ENCODE measurements around the gene DENND1A.

Gene DENND1A

DNA sequence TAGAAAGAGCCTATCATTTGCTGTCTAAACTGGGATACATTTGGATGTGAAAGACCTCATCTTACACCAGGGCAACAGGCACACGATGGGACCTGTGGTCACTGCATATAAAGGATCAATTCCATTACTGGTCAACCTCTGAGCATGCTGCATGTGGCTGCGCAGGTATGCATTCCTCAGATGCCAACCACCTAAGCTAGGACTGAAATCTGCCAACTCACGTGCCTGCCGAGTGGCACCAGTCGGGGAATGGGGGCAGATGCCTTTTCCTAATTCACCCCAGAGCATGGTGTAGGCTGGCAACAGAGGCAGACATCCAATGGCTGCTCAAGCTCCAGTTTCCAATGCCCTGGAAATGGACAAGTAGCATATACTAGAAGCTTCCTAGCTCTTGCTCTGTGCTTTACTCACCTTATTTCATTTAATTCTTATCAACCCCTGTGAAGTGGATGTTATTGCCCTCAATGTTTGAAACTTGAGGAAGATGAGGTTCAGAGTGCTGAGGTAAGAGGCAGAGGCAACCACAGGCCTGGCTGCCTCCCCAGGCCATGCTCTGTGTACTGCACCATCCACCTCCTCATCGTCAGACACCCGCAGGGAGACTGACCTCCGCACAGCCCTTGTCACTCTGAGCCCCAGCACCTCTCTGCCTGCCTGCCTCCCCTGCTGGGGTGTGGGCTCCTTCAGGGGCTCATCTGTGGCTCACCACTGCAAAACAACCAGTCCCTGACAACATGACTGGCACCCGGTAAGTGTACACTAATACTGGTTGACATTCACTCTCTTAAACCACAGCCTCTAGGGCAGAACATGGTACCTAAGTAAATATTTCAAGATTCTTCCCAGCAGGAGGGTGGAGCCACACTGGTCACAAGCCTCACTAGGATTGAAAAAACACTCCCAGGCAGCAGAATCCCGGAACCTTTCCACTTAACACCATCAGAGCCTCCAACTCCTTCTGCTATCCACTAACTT lies 345.4 kb downstream of the DENND1A start:
- Histone ChIP-seq H3K27ac (no peak overlapping the region), H3K9me3 (ENCODE audit: low read depth, low read length) (no peaks in the 10 kb centered on the region; the same call in 1 of the 2 replicates), H3K9ac (ENCODE audit: insufficient read length) (no peak overlapping the region), H3K36me3 (ENCODE audit: insufficient read depth, low read length) (no peaks in the 10 kb centered on the region), H3K4me3 (no peak overlapping the region)
- DNase-seq (ENCODE audit: low read depth, low spot score): no peak
- TF ChIP-seq EZH2 (IDR thresholded peaks at IDR 0.05): no peak
- TF ChIP-seq FOXP2 (optimal IDR thresholded peaks at IDR 0.05; ENCODE audit: control extremely low read depth, extremely low read length, insufficient read depth): no peak
- no peak for TF ChIP-seq POLR2AphosphoS5 (IDR thresholded peaks at IDR 0.05; ENCODE audit: borderline replicate concordance, low read depth, low read length)

DNA sequence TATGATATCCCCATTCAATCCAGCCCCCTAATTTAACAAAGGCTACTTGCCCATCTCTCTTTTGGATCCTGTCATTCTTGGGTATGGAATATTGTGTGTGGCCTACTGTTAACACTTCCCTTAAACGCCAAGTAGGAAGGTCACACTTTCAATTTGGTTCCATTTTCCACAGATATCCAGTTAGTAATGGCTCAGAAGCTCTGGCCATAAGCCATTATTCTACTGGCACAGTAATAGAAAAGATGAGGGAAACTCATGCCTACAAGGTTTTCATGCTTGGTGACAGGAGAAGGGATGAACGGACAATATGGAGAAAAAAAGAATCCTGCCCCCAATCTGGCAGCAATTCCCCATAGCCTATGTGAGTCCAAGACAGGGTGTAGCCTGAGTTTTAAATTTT lies 346.3 kb downstream of the DENND1A start:
- Histone ChIP-seq H3K9ac (ENCODE audit: insufficient read length) (no peak overlapping the region), H3K27ac (no peak overlapping the region), H3K9me3 (ENCODE audit: low read depth, low read length) (no peaks in the 10 kb centered on the region; the same call in 1 of the 2 replicates), H3K4me3 (no peak overlapping the region), H3K36me3 (ENCODE audit: insufficient read depth, low read length) (no peaks in the 10 kb centered on the region)
- TF ChIP-seq EZH2 (IDR thresholded peaks at IDR 0.05) (no peak), POLR2AphosphoS5 (IDR thresholded peaks at IDR 0.05; ENCODE audit: borderline replicate concordance, low read depth, low read length) (no peak), FOXP2 (optimal IDR thresholded peaks at IDR 0.05; ENCODE audit: control extremely low read depth, extremely low read length, insufficient read depth) (no peak)
- no peak for DNase-seq (ENCODE audit: low read depth, low spot score)

DNA sequence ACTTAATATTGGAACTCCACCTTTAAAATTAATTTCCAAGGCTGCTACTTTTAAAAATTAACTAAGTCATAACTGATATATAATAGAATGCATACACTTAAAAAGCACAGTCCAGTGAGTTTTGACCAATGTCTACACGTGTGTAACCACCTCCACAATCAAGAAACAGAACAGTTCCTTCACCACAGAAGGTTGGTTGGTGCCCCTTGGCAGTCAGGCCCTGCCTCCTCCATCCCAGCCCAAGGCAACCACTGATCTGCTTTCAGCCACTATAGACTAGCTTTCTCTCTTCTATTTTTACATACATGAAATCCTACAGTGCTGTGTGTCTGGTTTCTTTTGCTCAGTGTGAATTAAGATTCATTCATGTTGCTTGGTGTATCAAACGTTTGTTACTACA lies 358.7 kb downstream of the DENND1A start:
- DNase-seq (ENCODE audit: low read depth, low spot score): no peak
- Histone ChIP-seq H3K4me3 (no peak overlapping the region), H3K36me3 (ENCODE audit: insufficient read depth, low read length) (no peaks in the 10 kb centered on the region), H3K27ac (no peak overlapping the region), H3K9ac (ENCODE audit: insufficient read length) (no peak overlapping the region), H3K9me3 (ENCODE audit: low read depth, low read length) (no peaks in the 10 kb centered on the region)
- TF ChIP-seq EZH2 (IDR thresholded peaks at IDR 0.05) (no peak), POLR2AphosphoS5 (IDR thresholded peaks at IDR 0.05; ENCODE audit: borderline replicate concordance, low read depth, low read length) (no peak), FOXP2 (optimal IDR thresholded peaks at IDR 0.05; ENCODE audit: control extremely low read depth, extremely low read length, insufficient read depth) (no peak)

DNA sequence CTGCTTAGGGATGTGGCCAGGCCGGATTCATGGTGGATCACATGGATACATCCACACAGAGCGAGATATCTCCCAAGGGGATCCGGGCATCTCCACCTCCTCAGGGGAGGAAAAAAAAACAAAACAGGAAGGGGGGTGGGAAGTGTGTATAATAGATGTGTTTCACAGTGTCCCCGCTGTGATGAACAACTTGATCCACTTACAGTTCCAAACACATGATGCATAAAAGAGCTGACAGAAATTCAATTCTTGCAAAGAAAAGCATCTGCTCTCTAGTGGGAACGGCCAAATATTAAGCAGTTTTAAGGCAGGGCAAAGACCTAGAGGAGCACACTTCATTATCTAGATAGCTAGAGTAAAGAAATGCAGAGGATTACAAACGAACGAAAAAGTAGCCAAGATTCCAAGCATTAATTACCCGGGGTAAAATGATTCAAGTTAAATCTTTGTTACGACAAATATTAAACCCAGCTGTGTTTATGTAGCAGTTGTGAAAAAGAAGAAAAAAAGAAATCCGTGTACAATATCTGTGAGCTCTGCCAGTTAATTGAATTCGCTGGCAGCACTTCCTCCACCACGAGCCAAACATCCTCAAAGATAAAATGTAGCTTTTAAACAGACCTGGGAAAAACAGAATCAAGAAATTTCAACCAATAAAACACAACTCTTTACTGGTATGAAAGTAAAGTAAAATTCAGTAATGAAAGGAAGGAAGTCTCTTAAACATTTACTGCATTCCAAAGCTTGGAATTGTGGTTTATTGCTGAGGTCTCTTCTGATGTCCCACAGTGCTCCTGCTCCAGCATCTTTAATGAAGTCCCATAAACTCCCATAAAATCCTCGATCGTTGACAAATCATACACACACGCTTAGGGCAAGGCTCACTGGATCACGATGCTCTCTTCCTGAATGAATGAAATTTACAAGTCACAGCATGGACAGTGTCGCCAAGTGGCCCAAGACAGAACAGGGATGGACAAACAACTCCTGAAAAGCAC lies 360.9 kb downstream of the DENND1A start:
- H3K9me3 ChIP-seq (ENCODE audit: low read depth, low read length): no peaks in the 10 kb centered on the region
- no peak overlapping the region for H3K9ac ChIP-seq (ENCODE audit: insufficient read length)
- H3K36me3 ChIP-seq (ENCODE audit: insufficient read depth, low read length): no peaks in the 10 kb centered on the region
- peak overlapping the region; percentile 59 for H3K4me3 ChIP-seq
- TF ChIP-seq EZH2 (IDR thresholded peaks at IDR 0.05): no peak
- TF ChIP-seq FOXP2 (optimal IDR thresholded peaks at IDR 0.05; ENCODE audit: control extremely low read depth, extremely low read length, insufficient read depth): no peak
- no peak; the same call in 1 of the 2 replicates for TF ChIP-seq POLR2AphosphoS5 (IDR thresholded peaks at IDR 0.05; ENCODE audit: borderline replicate concordance, low read depth, low read length)
- peak overlapping the region; percentile 43; the same call in 1 of the 2 replicates for H3K27ac ChIP-seq
- peak; percentile 75 for DNase-seq (ENCODE audit: low read depth, low spot score)

DNA sequence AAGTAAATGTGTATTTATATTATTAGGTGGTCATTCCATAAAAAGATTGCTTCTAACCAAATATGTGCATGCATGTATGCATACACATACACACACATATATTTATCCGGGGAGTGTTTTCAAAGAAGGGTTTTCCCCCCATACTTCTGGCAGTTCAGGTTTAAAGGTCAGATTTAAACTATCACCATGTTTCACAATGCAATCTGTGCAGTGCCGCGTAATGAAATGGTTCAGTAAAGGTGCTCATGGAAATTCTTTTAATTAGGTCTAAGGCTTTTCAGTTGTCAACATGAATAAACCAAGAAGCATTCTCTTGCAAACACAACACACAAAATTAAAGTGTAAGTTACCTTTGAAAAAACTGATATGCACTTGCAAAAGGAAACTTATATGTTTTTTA lies 362.9 kb downstream of the DENND1A start:
- TF ChIP-seq EZH2 (IDR thresholded peaks at IDR 0.05): no peak
- no peak for TF ChIP-seq FOXP2 (optimal IDR thresholded peaks at IDR 0.05; ENCODE audit: control extremely low read depth, extremely low read length, insufficient read depth)
- TF ChIP-seq POLR2AphosphoS5 (IDR thresholded peaks at IDR 0.05; ENCODE audit: borderline replicate concordance, low read depth, low read length): no peak
- Histone ChIP-seq H3K36me3 (ENCODE audit: insufficient read depth, low read length) (no peaks in the 10 kb centered on the region), H3K9ac (ENCODE audit: insufficient read length) (no peak overlapping the region), H3K9me3 (ENCODE audit: low read depth, low read length) (no peaks in the 10 kb centered on the region), H3K27ac (no peak overlapping the region), H3K4me3 (no peak overlapping the region)
- no peak for DNase-seq (ENCODE audit: low read depth, low spot score)

DNA sequence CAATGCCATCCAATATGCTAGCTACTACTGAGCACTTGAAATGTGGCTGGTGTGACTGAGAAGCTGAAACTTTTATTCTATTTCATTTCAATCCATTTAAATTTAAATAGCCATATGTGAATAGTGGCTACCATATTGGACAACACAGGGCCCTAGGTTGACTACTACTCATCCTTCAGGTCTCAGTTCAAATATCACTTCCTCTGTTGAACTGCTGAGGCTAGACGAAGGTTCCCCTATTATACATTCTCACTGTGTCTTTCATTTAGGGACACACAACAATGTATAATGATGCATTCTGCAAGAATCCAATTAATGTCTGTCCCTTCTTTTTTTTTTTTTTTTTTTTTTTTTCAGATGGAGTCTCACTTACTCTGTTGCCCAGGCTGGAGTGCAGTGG lies 365.3 kb downstream of the DENND1A start:
- H3K4me3 ChIP-seq: no peak overlapping the region
- no peaks in the 10 kb centered on the region for H3K36me3 ChIP-seq (ENCODE audit: insufficient read depth, low read length)
- no peak for TF ChIP-seq EZH2 (IDR thresholded peaks at IDR 0.05)
- no peak for TF ChIP-seq FOXP2 (optimal IDR thresholded peaks at IDR 0.05; ENCODE audit: control extremely low read depth, extremely low read length, insufficient read depth)
- no peak for TF ChIP-seq POLR2AphosphoS5 (IDR thresholded peaks at IDR 0.05; ENCODE audit: borderline replicate concordance, low read depth, low read length)
- no peak overlapping the region for H3K27ac ChIP-seq
- H3K9ac ChIP-seq (ENCODE audit: insufficient read length): no peak overlapping the region
- DNase-seq (ENCODE audit: low read depth, low spot score): no peak
- no peaks in the 10 kb centered on the region for H3K9me3 ChIP-seq (ENCODE audit: low read depth, low read length)

DNA sequence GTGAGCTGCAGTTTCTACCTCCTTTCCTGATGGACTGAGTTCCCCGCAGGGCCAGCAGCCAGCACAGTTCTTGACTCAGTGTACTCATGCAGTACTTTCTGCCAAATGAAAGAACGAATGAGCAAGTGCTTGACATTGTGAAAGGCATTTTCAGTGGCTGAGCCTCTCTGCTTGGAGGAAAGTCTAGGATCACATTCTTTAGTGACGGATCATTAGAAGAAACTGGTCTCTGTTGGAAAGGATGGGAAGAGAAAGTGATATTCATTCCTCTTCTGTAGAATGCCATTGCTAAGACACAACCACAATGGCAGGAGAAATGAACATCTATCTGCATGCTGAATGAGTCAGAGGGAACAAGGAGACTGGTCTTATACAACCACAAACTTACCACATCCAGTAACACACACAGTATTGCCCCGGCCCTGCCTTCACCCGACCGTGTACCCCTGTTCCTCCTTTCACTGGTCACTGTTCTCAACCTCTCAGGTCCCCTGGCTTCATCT lies 367.0 kb downstream of the DENND1A start:
- no peak for DNase-seq (ENCODE audit: low read depth, low spot score)
- Histone ChIP-seq H3K36me3 (ENCODE audit: insufficient read depth, low read length) (no peaks in the 10 kb centered on the region), H3K9ac (ENCODE audit: insufficient read length) (no peak overlapping the region), H3K4me3 (no peak overlapping the region), H3K27ac (no peak overlapping the region), H3K9me3 (ENCODE audit: low read depth, low read length) (no peaks in the 10 kb centered on the region)
- TF ChIP-seq EZH2 (IDR thresholded peaks at IDR 0.05): no peak
- no peak for TF ChIP-seq POLR2AphosphoS5 (IDR thresholded peaks at IDR 0.05; ENCODE audit: borderline replicate concordance, low read depth, low read length)
- TF ChIP-seq FOXP2 (optimal IDR thresholded peaks at IDR 0.05; ENCODE audit: control extremely low read depth, extremely low read length, insufficient read depth): no peak
